ENCODE measurements around the gene HYPK.

DNA sequence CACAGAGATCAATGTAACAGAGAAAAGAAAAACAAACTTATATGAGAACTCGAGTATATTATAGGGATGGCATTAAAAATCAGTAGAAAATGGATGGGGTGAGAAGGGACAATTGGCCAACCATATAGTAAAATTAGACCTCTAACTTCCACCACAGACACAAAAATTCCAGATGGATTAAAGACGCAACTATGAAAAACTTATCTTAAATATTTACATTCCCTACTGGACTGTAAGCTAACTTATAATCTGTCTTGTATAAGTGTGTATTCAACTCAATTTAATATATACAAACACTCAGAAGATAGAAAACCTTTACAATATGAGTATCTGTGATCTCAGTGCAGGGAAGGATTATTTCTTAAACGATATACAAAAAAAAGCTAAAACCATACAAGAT is 21.1 kb downstream of the HYPK start:
- no peak for TF ChIP-seq EZH2phosphoT487 (IDR thresholded peaks at IDR 0.05; ENCODE audit: insufficient read depth, low read depth)
- no peak for TF ChIP-seq EZH2 (IDR thresholded peaks at IDR 0.05; ENCODE audit: insufficient read depth, poor library complexity, severe bottlenecking)

Data from GM23248 (cell line).